HUDEP-2 (cell line): ENCODE results near the gene CCDC38.
A peak's percentile ranks its signal among the peaks of the same experiment; 100 is the strongest.
"Not testable (repeated sequence)": the region's sequence is repeated elsewhere in the genome, so short reads cannot be mapped to it uniquely, and the experiment has no call there.

ENCODE experiments used
- DNase-seq, 76 experiments: peaks; one replicate each; lab custom pipeline; 2025; ENCODE audit not compliant: unreplicated experiment in 76 of 76; lab: John Stamatoyannopoulos, UW

Gene CCDC38

GRCh38 chr12:95887311-95887710, 55.1 kb downstream of the CCDC38 start:
- no peak for DNase-seq

- DNase-seq = no peak
Measured at GRCh38 chr12:95884998-95885397, 57.4 kb downstream of the CCDC38 start.

DNA sequence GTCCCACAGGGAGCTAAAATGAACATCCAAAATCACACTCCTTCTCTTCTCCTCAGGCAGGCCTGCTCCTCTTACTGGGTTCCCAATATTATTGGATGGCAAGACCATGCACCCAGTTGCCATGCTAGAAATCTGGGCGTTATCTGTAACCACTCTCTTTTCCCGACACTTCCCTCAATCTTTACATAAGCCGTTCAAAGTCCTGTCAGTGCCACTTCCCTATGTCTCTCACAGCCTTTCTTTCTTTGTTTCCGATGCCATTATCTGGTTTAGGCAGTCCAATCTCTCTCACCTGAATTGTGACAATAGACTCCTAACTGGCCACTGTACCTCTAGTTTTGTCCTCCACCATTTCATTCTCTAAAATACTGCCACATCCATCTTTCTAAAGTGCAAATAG, 59.5 kb downstream of the CCDC38 start:
- DNase-seq = no peak

- no peak for DNase-seq
Measured at GRCh38 chr12:95882080-95882479, 60.3 kb downstream of the CCDC38 start.

- DNase-seq = no peak
Measured at GRCh38 chr12:95881331-95881955, 61.0 kb downstream of the CCDC38 start.

DNA sequence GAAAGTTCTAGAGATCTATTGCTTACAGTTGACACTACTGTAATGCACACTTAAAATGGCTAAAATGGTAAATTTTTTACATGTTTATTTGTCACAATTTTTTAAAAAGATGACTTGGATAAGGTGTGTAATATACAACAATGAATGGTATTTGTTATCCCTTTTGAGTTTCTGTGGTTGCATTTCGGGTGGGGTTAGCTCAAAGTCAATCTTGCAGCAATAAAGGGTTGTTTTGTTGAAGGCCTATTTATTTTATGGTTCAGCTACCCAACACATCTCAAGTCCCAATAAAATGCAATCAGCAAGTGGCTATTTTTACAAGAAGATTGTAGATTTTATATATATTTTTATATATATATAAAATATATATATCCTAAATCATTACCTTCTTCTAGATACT, 61.5 kb downstream of the CCDC38 start:
- DNase-seq = no peak

DNA sequence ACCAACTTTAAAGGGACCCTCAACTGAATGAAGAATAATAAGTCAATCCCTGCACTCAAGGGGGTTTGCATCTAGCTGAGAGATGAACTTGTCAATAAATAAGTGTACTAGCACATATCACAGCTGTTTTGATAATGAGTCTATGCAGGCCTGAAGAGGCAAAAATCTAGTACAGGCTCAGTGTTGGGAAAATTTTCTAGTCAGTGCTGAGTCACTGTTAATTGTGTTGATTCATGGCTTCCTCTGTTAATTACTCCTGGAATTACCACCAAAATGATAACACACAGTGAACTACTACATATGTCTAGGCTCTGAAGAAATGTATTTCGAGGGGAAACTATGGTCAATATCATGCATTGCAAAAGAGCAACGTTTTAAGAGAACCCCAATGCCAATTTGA, 64.8 kb downstream of the CCDC38 start:
- DNase-seq = no peak

- no peak for DNase-seq
Measured at GRCh38 chr12:95874452-95874851, 68.0 kb downstream of the CCDC38 start.

DNA sequence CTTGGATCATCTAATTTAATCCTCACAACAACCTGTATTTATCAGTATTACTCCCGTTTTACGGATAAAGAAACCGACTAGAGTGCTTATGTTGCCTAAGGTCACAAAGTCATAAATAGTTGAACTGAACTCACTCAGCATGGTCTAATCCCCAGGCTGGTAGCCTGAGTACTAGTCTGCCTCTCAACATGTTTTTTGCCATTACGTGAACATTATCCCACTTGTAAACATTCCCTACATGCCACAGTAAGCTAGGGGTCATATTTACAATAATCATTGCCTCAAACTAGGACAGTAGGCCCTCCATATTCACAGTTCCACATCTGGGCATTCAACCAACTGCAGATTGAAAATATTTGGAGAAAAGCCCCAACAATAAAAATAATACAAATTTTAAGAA, 71.5 kb downstream of the CCDC38 start:
- no peak for DNase-seq

- DNase-seq = no peak
Measured at GRCh38 chr12:95863337-95863736, 79.1 kb downstream of the CCDC38 start.

DNA sequence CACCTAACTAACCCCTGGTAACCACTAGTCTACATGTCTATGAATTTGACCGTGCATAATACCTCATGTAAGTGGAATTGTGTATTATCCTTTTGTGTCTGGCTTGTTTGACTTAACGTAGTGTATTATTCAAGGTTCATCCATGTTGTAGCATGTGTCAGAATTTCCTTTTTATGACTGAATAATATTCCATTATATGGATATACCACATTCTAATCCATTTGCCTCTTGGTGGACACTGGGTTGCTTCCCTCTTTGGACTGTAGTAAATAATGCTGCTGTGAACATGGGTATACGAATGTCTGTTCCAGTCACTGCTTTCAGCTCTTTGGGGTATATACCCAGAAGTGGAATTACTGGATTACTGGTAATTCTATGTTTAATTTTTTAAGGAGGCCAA, 80.4 kb downstream of the CCDC38 start:
- DNase-seq = no peak

- DNase-seq = no peak
Measured at GRCh38 chr12:95859947-95860850, 82.2 kb downstream of the CCDC38 start.

- peak in 25 of 76 experiments; percentile 2 to 36 (median 11) for DNase-seq
Measured at GRCh38 chr12:95859344-95859816, 83.0 kb downstream of the CCDC38 start.

DNA sequence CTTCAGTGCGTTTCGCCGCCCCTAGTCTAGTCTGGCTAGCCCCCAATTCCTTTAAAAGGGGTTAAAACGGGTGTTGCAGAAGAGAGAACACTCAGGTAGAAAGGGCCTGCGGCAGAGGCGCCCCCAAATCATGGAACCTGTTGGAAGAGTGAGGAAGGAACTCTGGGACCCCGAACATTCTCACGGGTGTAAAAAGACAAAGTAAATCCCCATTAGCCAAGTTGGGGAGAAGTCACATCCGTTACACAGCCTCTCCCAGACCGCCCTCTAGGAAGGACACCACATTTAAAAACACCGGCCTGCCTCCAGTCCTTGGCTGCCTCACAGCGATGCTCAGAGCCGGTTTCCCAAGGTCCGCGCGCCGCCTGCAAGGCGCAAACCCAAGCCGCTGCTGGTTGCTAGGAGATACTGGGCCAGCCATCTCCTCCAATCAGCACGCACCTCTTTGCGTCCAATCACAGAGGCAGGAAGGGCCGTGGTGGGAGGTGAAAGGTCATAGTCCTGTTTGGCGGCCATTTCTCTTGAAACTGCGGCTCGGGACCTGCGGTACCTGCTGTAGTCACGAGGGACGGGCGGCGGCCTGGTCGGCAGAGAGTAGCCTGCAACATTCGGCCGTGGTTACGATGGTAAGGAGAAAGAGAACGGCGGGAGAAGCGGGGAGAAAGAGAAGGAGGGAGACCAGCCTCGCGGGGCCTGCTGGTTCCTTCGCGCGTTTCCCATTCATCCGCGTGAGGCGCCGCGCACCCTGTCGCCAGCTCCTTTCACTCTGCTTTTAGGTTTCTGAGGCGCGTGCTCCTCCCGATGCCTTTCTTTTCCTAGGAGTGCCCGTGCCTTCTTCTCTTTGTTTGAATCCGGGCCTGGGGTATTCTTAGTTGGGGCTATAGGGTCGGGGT, 83.7 kb downstream of the CCDC38 start, which contains the start of gene SNRPF:
Gene SNRPF, plus strand, starts transcription at position 502 of the 893 bp plus-strand sequence. Its CDS starts 122 bp downstream, at position 624.
- DNase-seq = peak; percentile 41 to 96 (median 88)

- DNase-seq = no peak
Measured at GRCh38 chr12:95857799-95858198, 84.6 kb downstream of the CCDC38 start.

DNA sequence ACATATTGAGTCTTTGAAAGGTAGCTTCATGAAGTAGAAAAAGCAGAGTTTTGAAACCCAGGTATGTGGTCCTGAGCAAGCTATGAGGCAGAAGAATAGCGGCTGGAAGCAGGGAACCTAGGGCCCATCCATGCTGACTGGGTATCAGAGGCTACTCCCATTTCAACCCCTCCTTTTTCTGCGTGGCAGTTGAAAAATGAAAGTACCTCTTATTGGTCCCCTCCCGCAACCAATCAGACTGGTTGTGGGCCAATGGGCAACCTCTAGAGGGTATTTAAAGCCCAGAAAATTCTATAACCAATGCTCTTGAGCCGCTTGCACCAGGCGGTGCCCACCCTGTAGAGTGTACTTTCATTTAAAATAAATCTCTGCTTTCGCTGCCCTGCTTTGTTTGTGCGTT, 85.3 kb downstream of the CCDC38 start:
- DNase-seq = no peak

DNA sequence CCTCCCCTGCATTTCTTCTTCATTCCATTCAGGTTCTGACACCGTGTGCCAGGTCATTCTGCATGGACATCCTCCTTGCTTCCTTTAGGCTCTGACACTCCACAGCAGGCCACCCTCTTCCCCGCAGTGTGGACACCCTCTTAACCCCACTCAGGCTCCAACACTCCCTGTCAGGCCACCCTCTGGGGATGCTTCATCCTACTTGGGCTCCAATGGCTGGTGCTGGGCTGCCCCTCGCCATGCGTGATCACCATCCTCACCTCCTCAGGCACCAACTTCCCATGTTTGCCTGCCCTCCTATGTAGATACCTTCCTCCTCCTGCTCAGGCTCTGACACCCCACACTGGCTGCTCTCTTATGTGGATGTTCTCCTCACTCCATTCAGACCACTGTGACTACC, 90.3 kb downstream of the CCDC38 start:
- no peak for DNase-seq

GRCh38 chr12:95851606-95852005, 90.8 kb downstream of the CCDC38 start:
- no peak for DNase-seq

GRCh38 chr12:95848575-95849388, 93.6 kb downstream of the CCDC38 start:
- peak in 1 of 76 experiments; percentile 9 for DNase-seq

DNA sequence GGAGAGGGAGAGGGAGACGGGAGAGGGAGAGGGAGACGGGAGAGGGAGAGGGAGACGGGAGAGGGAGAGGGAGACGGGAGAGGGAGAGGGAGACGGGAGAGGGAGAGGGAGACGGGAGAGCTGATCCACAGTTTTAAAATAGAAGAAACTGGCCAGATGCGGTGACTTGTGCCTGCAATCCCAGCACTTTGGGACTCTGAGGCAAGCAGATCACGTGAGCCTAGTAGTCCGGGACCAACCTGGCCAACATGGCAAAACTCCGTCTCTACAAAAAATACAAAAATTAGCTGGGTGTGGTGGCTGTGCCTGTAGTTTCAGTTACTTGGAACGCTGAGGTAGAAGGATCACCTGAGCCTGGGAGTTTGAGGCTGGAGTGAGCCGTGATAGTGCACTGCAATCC, 100.0 kb downstream of the CCDC38 start:
- not testable (repeated sequence) for DNase-seq
